Astrocyte (in vitro differentiated cells and primary cell): ENCODE data around the gene TTC13. TPM values are rescaled to one million over a fixed set of nuclear protein-coding genes. Genes with fewer than 3 reads are reported as not detected.
"Not testable (repeated sequence)": the region's sequence is repeated elsewhere in the genome, so short reads cannot be mapped to it uniquely, and the experiment has no call there.

Experiments used
- DNase-seq: peaks from one replicate; pipeline ENCODE4 v3.0.0-alpha.2; 2010; ENCODE audit warnings: low read depth
- FAIRE-seq: peaks from 2 replicates; lab custom pipeline; 2011; peaks lifted over from hg19 to GRCh38; lab: Jason Lieb, UNC
- H2AFZ ChIP-seq: 2 replicates; pipeline ENCODE4 v1.6.0; 2012; ENCODE audit warnings: low read depth, low read length, inconsistent platforms
- H3K27ac ChIP-seq: 2 replicates; pipeline ENCODE4 v1.5.1; 2011; ENCODE audit warnings: low read depth, low read length, inconsistent platforms
- H3K27me3 ChIP-seq: 2 replicates; pipeline ENCODE4 v1.6.0; 2011; ENCODE audit warnings: low read length, inconsistent platforms; ENCODE audit not compliant: insufficient read depth
- H3K36me3 ChIP-seq: 2 replicates; pipeline ENCODE4 v1.5.1; 2011; ENCODE audit warnings: low read length, inconsistent platforms; ENCODE audit not compliant: insufficient read depth
- H3K4me1 ChIP-seq: 2 replicates; pipeline ENCODE4 v1.5.1; 2011; ENCODE audit warnings: low read length, inconsistent platforms; ENCODE audit not compliant: insufficient read depth
- H3K4me2 ChIP-seq: 2 replicates; pipeline ENCODE4 v1.6.0; 2012; ENCODE audit warnings: low read length, inconsistent platforms
- H3K4me3 ChIP-seq: 2 replicates; pipeline ENCODE4 v1.5.1; 2011; ENCODE audit warnings: low read depth, mild to moderate bottlenecking, low read length, inconsistent platforms; ENCODE audit not compliant: insufficient read depth
- H3K79me2 ChIP-seq: 2 replicates; pipeline ENCODE4 v1.6.0; 2012; ENCODE audit warnings: mild to moderate bottlenecking, low read length, inconsistent platforms; ENCODE audit not compliant: insufficient read depth
- H3K9ac ChIP-seq: 2 replicates; pipeline ENCODE4 v1.6.0; 2012; ENCODE audit warnings: mild to moderate bottlenecking, low read length, inconsistent platforms
- H3K9me3 ChIP-seq: 2 replicates; pipeline ENCODE4 v1.5.1; 2012; ENCODE audit warnings: low read depth, mild to moderate bottlenecking, low read length, inconsistent platforms; ENCODE audit not compliant: insufficient read depth
- H4K20me1 ChIP-seq: 2 replicates; pipeline ENCODE4 v1.6.0; 2012; ENCODE audit warnings: low read length, inconsistent platforms; ENCODE audit not compliant: insufficient read depth
- H3K27ac Mint-ChIP-seq: one replicate; pipeline ENCODE4 v1.8.0; 2021; ENCODE audit warnings: mild to moderate bottlenecking, mixed read lengths; ENCODE audit not compliant: unreplicated experiment
- H3K27me3 Mint-ChIP-seq: one replicate; pipeline ENCODE4 v1.8.0; 2021; ENCODE audit warnings: low read depth, mixed read lengths; ENCODE audit not compliant: unreplicated experiment
- H3K36me3 Mint-ChIP-seq: one replicate; pipeline ENCODE4 v1.8.0; 2021; ENCODE audit warnings: low read depth, mixed read lengths; ENCODE audit not compliant: unreplicated experiment
- H3K4me1 Mint-ChIP-seq: one replicate; pipeline ENCODE4 v1.8.0; 2021; ENCODE audit warnings: low read depth, mixed read lengths; ENCODE audit not compliant: unreplicated experiment
- H3K4me3 Mint-ChIP-seq: one replicate; pipeline ENCODE4 v1.8.0; 2021; ENCODE audit warnings: mild to moderate bottlenecking, moderate library complexity, mixed read lengths; ENCODE audit not compliant: unreplicated experiment
- H3K9me3 Mint-ChIP-seq: one replicate; pipeline ENCODE4 v1.8.0; 2021; ENCODE audit warnings: mild to moderate bottlenecking, mixed read lengths; ENCODE audit not compliant: unreplicated experiment
- CTCF ChIP-seq: IDR thresholded peaks from 2 replicates; pipeline ENCODE4 v1.5.1; 2011; ENCODE audit warnings: low read depth, mild to moderate bottlenecking, inconsistent platforms, low read length, moderate library complexity; ENCODE audit not compliant: insufficient read depth
- EZH2 ChIP-seq: IDR thresholded peaks from 2 replicates; pipeline ENCODE4 v1.6.1; 2012; ENCODE audit warnings: mild to moderate bottlenecking, low read length, inconsistent platforms; ENCODE audit not compliant: insufficient read depth
- total RNA-seq: library from RNA; stranded (reverse); gene quantifications from 2 replicates; pipeline ENCODE4 v1.2.1, GENCODE V29; 2021

TTC13 gene
- total RNA-seq, 1 donor from 2014 or later: 13.0 TPM

DNA sequence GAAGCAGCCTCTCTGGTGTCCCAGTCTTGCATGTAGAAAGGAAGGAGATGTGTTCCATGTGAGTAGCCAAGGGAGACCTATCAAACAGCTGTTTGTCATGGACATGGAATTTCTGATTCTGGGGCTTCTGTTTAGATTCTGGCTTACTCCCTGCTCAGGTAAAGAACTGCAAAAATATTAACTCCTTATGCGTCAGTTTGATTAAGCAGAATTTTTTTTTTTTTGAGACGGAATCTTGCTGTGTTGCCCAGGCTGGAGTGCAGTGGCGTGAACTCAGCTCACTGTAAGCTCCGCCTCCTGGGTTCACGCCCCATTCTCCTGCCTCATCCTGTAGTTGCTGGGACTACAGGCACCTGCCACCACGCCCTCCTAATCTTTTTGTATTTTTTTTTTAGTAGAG is 7.0 kb upstream of the TTC13 start:
- peaks cover 9% of the 10 kb centered on the region for H3K36me3 ChIP-seq
- H3K4me1 Mint-ChIP-seq: peaks cover 11% of the 10 kb centered on the region
- no peaks in the 10 kb centered on the region for H3K27me3 ChIP-seq
- H3K9ac ChIP-seq: no peak overlapping the region
- H3K9me3 ChIP-seq: no peaks in the 10 kb centered on the region
- TF ChIP-seq CTCF (no peak), EZH2 (no peak)
- H3K36me3 Mint-ChIP-seq: no peaks in the 10 kb centered on the region
- H3K27ac ChIP-seq: no peak overlapping the region
- no peaks in the 10 kb centered on the region for H3K9me3 Mint-ChIP-seq
- no peak overlapping the region for H2AFZ ChIP-seq
- peaks cover 16% of the 10 kb centered on the region for H3K79me2 ChIP-seq
- DNase-seq (no peak), FAIRE-seq (no peak)
- no peaks in the 10 kb centered on the region for H3K27me3 Mint-ChIP-seq
- H3K4me1 ChIP-seq: peaks cover 5% of the 10 kb centered on the region
- no peak overlapping the region for H3K4me3 ChIP-seq
- H3K4me3 Mint-ChIP-seq: no peak overlapping the region
- H4K20me1 ChIP-seq: no peaks in the 10 kb centered on the region
- no peak overlapping the region for H3K4me2 ChIP-seq
- no peak overlapping the region for H3K27ac Mint-ChIP-seq

- not testable (repeated sequence) for H3K27ac Mint-ChIP-seq, H3K36me3 Mint-ChIP-seq, H3K4me2 ChIP-seq, H4K20me1 ChIP-seq, H3K9me3 Mint-ChIP-seq, H3K36me3 ChIP-seq, H3K4me3 ChIP-seq, H3K27me3 ChIP-seq, H3K4me3 Mint-ChIP-seq, H3K27me3 Mint-ChIP-seq, H3K9me3 ChIP-seq, H3K27ac ChIP-seq, H3K4me1 ChIP-seq, FAIRE-seq, H2AFZ ChIP-seq, H3K9ac ChIP-seq, DNase-seq
- peaks cover 19% of the 10 kb centered on the region for H3K79me2 ChIP-seq
- H3K4me1 Mint-ChIP-seq: peaks cover 13% of the 10 kb centered on the region
These were observed 6.2 kb upstream of the TTC13 start for GRCh38 chr1:230984622-230985515.

DNA sequence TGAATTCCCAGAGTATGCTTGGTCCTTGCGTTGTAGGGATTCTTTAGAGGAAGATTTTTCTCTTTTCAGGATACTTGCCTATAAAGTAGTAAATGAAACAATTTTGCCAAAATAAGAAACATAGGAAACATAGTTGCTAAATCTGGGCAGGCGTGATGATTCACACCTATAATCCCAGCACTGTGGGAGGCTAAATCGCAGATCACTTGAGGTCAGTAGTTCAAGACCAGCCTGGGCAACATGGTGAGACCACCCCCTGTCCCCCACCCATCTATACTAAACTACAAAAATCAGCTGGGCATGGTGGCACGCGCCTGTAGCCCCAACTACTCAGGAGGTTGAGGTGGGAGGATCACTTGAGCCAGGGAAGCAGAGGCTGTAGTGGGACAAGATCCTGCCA is 5.2 kb upstream of the TTC13 start:
- Histone ChIP-seq H3K79me2 (peaks cover 29% of the 10 kb centered on the region), H3K9me3 (no peaks in the 10 kb centered on the region), H3K4me1 (peaks cover 5% of the 10 kb centered on the region), H3K27me3 (no peaks in the 10 kb centered on the region), H3K9ac (no peak overlapping the region), H3K4me3 (no peak overlapping the region), H2AFZ (no peak overlapping the region), H3K4me2 (no peak overlapping the region), H3K27ac (no peak overlapping the region), H4K20me1 (no peaks in the 10 kb centered on the region), H3K36me3 (peaks cover 5% of the 10 kb centered on the region)
- Mint-ChIP-seq H3K27ac (no peak overlapping the region), H3K9me3 (no peaks in the 10 kb centered on the region), H3K36me3 (no peaks in the 10 kb centered on the region), H3K4me3 (no peak overlapping the region), H3K27me3 (no peaks in the 10 kb centered on the region), H3K4me1 (peaks cover 14% of the 10 kb centered on the region)
- FAIRE-seq: no peak
- TF ChIP-seq CTCF (no peak), EZH2 (no peak)
- no peak for DNase-seq
